Measurements from ENCODE around the gene C6orf136. TPM values are rescaled to one million over a fixed set of nuclear protein-coding genes. Genes with fewer than 3 reads are reported as not detected.

C6orf136 gene
- total RNA-seq, 1 donor from 2014 or later, result 18.8 TPM

GRCh38 chr6:30626484-30627366 lies 20.2 kb upstream of the C6orf136 start, which contains the start of gene ATAT1:
TSS of gene ATAT1 (plus strand) at chr6:30626874.
- H3K27me3 Mint-ChIP-seq, result no peaks in the 10 kb centered on the region
- peaks cover 17% of the 10 kb centered on the region for H3K4me1 Mint-ChIP-seq (ENCODE audit: low read depth)
- peak within 1 kb of the TSS; percentile 93 for H3K4me3 Mint-ChIP-seq (ENCODE audit: low read depth)
- peak; percentile 71 for DNase-seq (ENCODE audit: low spot score, unreplicated experiment)
- H3K27ac Mint-ChIP-seq, result peak within 1 kb of the TSS; percentile 98
- no peaks in the 10 kb centered on the region for H3K9me3 Mint-ChIP-seq (ENCODE audit: low read depth)
- H3K36me3 Mint-ChIP-seq (ENCODE audit: insufficient read depth), result peaks cover 20% of the 10 kb centered on the region
- TF ChIP-seq, protein P1, sequence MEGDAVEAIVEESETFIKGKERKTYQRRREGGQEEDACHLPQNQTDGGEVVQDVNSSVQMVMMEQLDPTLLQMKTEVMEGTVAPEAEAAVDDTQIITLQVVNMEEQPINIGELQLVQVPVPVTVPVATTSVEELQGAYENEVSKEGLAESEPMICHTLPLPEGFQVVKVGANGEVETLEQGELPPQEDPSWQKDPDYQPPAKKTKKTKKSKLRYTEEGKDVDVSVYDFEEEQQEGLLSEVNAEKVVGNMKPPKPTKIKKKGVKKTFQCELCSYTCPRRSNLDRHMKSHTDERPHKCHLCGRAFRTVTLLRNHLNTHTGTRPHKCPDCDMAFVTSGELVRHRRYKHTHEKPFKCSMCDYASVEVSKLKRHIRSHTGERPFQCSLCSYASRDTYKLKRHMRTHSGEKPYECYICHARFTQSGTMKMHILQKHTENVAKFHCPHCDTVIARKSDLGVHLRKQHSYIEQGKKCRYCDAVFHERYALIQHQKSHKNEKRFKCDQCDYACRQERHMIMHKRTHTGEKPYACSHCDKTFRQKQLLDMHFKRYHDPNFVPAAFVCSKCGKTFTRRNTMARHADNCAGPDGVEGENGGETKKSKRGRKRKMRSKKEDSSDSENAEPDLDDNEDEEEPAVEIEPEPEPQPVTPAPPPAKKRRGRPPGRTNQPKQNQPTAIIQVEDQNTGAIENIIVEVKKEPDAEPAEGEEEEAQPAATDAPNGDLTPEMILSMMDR (IDR thresholded peaks at IDR 0.05; ENCODE audit: unreplicated experiment), result peak; percentile 48

GRCh38 chr6:30635834-30636233 lies 11.1 kb upstream of the C6orf136 start:
- no peaks in the 10 kb centered on the region for H3K4me1 Mint-ChIP-seq (ENCODE audit: low read depth)
- TF ChIP-seq, protein P1 (IDR thresholded peaks at IDR 0.05; ENCODE audit: unreplicated experiment), result no peak
- no peak overlapping the region for H3K4me3 Mint-ChIP-seq (ENCODE audit: low read depth)
- no peak overlapping the region for H3K27ac Mint-ChIP-seq
- no peaks in the 10 kb centered on the region for H3K9me3 Mint-ChIP-seq (ENCODE audit: low read depth)
- no peaks in the 10 kb centered on the region for H3K27me3 Mint-ChIP-seq
- no peak for DNase-seq (ENCODE audit: low spot score, unreplicated experiment)
- peaks cover 35% of the 10 kb centered on the region for H3K36me3 Mint-ChIP-seq (ENCODE audit: insufficient read depth)

DNA sequence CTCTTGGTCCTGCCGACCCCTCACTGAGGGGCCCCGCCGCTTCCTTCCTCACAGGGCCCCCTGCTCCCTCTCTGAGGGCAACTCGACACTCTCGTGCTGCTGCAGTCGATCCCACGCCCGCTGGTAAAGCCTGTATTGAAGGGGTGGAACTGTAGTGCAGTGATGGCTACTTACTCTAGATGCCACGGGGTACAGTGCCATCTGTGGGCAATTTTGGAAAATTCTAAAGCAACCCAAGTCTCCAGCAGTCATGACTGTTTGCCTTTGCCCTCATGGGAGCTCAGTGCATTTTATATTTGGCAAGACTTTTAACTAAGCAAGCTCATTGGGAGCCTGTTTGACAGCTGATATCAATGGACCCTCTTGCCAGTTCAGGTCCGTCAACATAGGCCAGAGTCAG lies 6.5 kb upstream of the C6orf136 start:
- DNase-seq (ENCODE audit: low spot score, unreplicated experiment), result no peak
- TF ChIP-seq, protein P1 (IDR thresholded peaks at IDR 0.05; ENCODE audit: unreplicated experiment), result no peak
- no peak overlapping the region for H3K27ac Mint-ChIP-seq
- peaks cover 4% of the 10 kb centered on the region for H3K4me1 Mint-ChIP-seq (ENCODE audit: low read depth)
- H3K36me3 Mint-ChIP-seq (ENCODE audit: insufficient read depth), result peaks cover 34% of the 10 kb centered on the region
- H3K27me3 Mint-ChIP-seq, result no peaks in the 10 kb centered on the region
- no peak overlapping the region for H3K4me3 Mint-ChIP-seq (ENCODE audit: low read depth)
- H3K9me3 Mint-ChIP-seq (ENCODE audit: low read depth), result no peaks in the 10 kb centered on the region

DNA sequence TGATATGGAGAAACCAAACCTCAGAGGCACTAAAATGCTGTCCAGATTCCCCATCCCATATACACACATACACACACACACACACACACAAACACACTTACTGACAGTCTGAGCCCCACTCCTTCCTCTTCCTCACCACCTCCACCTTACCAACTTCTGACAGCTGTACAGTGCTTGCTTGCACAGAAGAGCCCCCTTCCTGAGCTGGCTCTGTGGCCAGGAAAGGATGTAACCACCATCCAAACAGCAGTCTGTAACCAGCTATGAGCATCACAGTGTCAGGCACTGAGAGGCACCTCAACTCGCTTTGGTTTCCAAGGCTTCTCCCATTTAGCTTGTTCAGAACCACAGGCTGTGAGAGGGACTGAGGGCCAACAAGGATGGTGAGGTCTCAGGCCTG lies 5.9 kb upstream of the C6orf136 start:
- peaks cover 9% of the 10 kb centered on the region for H3K4me1 Mint-ChIP-seq (ENCODE audit: low read depth)
- H3K9me3 Mint-ChIP-seq (ENCODE audit: low read depth), result no peaks in the 10 kb centered on the region
- no peaks in the 10 kb centered on the region for H3K27me3 Mint-ChIP-seq
- no peak for DNase-seq (ENCODE audit: low spot score, unreplicated experiment)
- H3K27ac Mint-ChIP-seq, result no peak overlapping the region
- H3K4me3 Mint-ChIP-seq (ENCODE audit: low read depth), result no peak overlapping the region
- H3K36me3 Mint-ChIP-seq (ENCODE audit: insufficient read depth), result peaks cover 32% of the 10 kb centered on the region
- TF ChIP-seq, protein P1 (IDR thresholded peaks at IDR 0.05; ENCODE audit: unreplicated experiment), result no peak

DNA sequence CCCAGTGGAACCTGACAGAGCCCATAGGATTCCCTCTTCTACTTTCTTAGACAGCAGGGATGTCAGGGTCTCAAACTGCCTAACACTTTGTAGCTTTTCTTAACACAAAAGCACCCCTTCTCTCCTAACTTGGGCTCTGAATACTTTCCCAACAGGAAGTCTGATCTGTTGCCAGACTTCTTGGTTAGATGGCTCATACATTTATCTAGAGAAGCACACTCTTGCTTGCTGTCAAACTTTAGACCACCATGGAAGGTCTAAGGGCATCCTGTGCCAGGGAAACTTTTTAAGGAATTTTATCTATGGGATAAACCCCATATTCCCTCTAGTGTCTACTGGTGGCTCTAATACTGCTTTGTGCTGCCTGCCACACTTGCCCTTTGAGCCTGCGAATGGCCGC lies 3.3 kb upstream of the C6orf136 start:
- Mint-ChIP-seq H3K4me1 (ENCODE audit: low read depth) (peaks cover 21% of the 10 kb centered on the region), H3K27ac (peak overlapping the region; percentile 47), H3K9me3 (ENCODE audit: low read depth) (no peaks in the 10 kb centered on the region), H3K36me3 (ENCODE audit: insufficient read depth) (peaks cover 30% of the 10 kb centered on the region), H3K4me3 (ENCODE audit: low read depth) (no peak overlapping the region), H3K27me3 (no peaks in the 10 kb centered on the region)
- TF ChIP-seq, protein P1 (IDR thresholded peaks at IDR 0.05; ENCODE audit: unreplicated experiment), result no peak
- DNase-seq (ENCODE audit: low spot score, unreplicated experiment), result no peak

Measured in progenitor cell of endocrine pancreas (in vitro differentiated cells).